Stimulated activated CD8-positive, alpha-beta memory T cell treated with anti-CD3 and anti-CD28 coated beads, Interleukin-7, amount 100 ng/mL, for 1 hour (primary cell): ENCODE measurements around the gene LACTBL1.
"Not testable (repeated sequence)": the region's sequence is repeated elsewhere in the genome, so short reads cannot be mapped to it uniquely, and the experiment has no call there.

Experiments
- DNase-seq, 2 donors: peaks; one replicate each; pipeline ENCODE4 v3.0.0-alpha.2; 2020; ENCODE audit warnings: low read depth in 2 of 2

The LACTBL1 gene, protein sequence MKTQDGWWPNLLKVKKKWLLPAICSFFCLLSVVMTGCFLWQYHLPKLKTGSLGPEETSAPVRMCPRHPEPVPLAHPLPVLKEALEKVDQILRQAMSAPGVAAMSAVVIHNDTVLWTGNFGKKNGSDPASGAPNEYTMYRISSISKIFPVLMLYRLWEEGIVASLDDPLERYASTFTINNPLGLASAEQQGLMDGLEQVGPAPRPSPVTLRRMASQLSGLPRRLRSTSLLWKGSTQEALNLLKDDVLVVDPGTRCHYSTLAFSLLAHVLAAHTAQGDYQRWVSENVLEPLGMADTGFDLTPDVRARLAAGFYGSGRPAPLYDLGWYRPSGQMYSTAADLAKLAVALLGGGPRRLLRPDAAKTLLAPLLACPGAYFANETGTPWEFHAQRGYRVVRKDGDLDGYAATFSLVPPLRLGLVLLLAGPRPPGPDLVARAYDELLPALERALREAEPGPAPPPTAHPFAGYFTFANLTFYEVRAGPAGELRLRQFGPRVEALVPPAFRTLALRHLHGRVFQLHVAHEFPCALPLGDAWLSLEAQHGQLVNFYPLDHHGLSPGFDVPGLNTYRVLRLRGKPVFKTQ

DNA sequence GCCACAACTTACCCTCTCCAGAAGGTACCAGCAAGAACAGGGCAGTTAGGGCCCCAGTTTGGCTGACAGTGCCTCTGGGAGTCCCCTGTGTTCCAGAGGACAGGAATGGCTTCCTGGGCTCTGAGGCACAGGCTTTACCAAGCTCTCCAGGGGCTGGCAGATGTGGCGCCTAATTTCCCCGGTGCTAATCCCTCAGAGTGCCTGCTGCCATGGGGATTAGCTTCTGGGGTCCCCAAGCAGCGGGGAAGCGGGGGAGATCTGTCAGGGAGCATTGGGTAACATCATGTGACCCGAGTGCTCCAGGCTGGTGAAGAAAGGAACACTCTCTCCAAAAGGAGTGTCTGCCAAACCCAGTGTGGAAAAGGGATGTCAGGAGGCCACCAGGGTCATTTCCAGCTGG is at the start of gene LACTBL1:
TSS of gene LACTBL1 (minus strand) at position 107 of the 400 bp plus-strand sequence. CDS start 550 bp downstream, outside the sequence.
- DNase-seq = no peak

DNA sequence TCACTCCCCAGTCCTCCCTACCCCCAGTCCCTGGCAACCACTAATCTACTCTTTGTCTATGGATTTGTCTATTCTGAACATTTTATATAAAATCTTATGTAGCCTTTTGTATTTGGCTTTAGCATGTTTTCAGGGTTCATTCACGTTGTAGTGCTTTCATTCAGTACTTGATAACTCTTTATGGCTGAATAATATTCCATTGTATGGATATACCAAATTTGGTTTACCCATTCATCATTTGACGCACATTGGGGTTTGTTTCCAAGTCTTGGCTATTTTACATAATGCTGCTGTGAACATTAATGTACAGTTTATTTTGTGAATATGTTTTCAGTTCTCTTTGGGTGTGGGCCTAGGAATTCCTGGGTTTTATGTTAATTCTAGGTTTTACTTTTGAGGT is 49.2 kb upstream of the LACTBL1 start:
- DNase-seq = no peak

- DNase-seq = no peak
Measured at GRCh38 chr1:23020706-23021405, 48.2 kb upstream of the LACTBL1 start.

- no peak for DNase-seq
Measured at GRCh38 chr1:23019863-23020625, 47.4 kb upstream of the LACTBL1 start.

DNA sequence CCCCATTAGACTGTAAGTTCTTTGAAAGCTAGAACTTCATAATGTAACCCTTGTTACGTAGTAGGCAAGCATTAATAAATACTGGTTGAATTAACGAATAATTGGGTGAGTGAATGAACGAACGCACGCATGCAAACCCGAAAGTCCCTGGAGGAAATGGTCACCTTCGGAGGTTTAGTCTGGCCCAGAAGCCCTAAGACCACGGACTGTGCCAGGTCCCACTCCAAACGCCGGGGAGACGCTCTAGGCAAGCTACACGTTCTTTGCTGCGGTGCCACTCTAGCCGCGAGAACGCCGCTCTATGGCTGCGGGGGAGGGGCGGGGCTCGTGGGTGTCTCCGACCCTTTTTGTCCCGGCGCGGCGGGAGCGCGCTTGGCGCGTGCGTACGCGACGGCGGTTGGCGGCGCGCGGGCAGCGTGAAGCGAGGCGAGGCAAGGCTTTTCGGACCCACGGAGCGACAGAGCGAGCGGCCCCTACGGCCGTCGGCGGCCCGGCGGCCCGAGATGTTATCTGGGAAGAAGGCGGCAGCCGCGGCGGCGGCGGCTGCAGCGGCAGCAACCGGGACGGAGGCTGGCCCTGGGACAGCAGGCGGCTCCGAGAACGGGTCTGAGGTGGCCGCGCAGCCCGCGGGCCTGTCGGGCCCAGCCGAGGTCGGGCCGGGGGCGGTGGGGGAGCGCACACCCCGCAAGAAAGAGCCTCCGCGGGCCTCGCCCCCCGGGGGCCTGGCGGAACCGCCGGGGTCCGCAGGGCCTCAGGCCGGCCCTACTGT is 46.6 kb upstream of the LACTBL1 start, which contains the start of gene KDM1A:
TSS of gene KDM1A (plus strand) at position 375 of the 769 bp plus-strand sequence. CDS start at position 504, 129 bp downstream.
- DNase-seq = peak; percentile 89 to 94

DNA sequence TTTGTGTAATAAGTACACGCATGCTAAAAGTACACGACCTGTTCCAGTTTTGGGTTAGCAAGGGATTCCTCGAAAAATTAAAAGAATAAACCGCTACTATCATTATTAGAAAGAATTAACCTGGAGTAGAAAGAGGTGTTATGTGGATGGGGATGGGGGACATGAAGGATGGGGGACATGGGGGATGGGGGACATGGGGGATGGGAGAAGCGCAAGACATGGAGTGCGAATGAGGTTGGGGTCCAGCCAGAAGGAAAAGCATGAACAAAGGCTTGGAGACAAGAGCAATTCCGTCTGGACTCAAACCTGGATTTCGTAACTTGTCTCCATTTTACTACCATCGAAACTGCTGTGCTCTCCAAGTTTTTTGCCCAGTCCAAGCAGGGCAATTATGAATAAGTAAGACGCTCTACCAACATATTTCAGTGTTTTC is 46.0 kb upstream of the LACTBL1 start:
- DNase-seq = no peak

DNA sequence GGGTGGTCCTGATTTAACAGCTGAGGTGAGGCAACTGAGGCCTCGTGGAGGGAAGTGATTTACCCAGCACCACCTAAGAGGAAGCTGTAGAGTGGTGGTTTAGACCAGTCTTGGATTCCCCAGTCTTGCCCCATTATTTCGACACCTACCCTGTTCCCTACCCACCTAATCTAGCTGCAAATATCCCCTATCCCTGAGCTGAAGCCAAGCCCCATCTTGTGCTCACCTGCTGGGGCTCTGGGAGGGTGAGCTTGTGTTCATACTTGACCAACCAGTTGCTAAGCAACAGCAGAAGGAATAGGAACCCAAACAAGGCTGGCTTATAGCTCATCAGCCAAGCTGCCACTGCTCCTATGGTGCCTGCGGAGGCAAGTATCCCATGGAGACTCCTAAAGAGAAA is 41.0 kb upstream of the LACTBL1 start:
- DNase-seq = no peak

GRCh38 chr1:23010025-23010424 is 37.4 kb upstream of the LACTBL1 start:
- DNase-seq = not testable (repeated sequence)

DNA sequence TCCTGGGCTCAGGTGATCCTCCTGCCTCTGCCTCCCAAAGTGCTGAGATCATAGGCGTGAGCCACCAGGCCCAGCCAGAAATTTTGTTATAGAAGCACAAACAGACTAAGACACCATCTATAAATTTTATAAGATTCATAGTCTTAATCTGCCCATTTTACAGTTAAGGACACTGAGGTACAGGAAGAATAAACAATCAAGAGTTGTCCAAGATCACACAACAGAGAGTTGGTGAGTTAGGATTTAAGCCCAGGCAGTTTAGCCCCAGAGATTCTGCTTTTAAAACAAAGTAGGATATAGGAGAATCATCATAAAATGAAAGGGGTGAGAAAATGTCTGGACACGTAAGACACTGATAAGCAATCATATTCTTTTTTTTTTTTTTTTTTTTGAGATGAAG is 36.2 kb upstream of the LACTBL1 start:
- DNase-seq = no peak

GRCh38 chr1:23007106-23007505 is 34.4 kb upstream of the LACTBL1 start:
- DNase-seq = no peak

GRCh38 chr1:23004769-23005168 is 32.1 kb upstream of the LACTBL1 start:
- DNase-seq = not testable (repeated sequence)

DNA sequence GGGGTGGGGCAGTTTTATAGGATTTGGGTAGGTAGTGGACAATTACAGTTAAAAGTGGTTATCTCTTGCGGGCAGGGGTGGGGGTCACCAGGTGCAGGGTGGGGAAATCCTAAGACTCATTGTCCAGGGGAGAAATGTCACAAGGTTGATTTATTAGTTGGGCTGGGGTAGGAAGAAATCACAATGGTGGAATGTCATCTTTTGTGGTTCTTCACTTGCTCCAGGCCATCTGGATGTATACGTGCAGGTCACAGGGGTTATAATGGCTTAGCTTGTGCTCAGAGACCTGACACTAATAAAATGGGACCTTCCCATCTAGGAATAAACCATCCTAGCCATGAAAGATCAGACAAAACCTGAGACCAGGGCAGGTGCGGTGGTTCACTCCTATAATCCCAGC is 31.4 kb upstream of the LACTBL1 start:
- no peak for DNase-seq

- not testable (repeated sequence) for DNase-seq
Measured at GRCh38 chr1:23002218-23002617, 29.6 kb upstream of the LACTBL1 start.

GRCh38 chr1:23000133-23000532 is 27.5 kb upstream of the LACTBL1 start:
- DNase-seq = not testable (repeated sequence)

- not testable (repeated sequence) for DNase-seq
Measured at GRCh38 chr1:22997528-22997927, 24.9 kb upstream of the LACTBL1 start.

DNA sequence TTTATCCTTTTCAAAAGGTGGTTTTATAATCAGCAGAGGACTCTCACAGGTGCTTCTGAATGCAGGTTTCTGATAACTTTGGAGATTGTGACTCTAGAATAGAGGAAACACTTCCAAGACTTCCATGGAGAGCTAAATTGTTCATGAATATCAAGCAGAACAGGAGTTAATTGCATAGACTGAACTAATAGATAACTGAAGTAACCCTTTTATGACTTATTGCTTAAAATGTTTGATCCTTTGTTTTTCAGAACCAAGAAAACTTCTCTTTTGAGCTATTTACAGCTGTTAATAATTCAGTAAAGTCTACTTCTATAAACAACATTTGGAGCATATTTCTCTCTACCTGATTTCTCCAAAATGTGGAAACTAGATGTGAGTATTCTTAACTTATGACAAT is 23.1 kb upstream of the LACTBL1 start:
- no peak for DNase-seq

GRCh38 chr1:22993220-22993795 is 20.6 kb upstream of the LACTBL1 start:
- not testable (repeated sequence) for DNase-seq

DNA sequence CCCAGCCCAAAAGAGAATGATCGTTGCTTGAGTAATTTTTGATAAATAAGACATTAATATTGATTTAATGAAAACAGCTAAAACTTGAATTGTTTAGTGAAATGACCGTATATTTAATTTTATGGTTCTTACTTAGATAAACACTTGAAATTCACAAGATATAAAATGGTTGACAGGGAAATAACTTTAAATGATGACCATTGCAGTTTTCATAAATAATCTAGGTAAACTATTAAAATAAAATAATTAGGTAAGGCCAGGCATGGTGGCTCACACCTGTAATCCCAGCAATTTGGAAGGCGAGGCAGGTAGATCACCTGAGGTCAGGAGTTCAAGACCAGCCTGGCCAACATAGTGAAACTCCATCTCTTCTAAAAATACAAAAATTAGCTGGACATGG is 19.7 kb upstream of the LACTBL1 start:
- not testable (repeated sequence) for DNase-seq

- DNase-seq = no peak
Measured at GRCh38 chr1:22983944-22984343, 11.3 kb upstream of the LACTBL1 start.

DNA sequence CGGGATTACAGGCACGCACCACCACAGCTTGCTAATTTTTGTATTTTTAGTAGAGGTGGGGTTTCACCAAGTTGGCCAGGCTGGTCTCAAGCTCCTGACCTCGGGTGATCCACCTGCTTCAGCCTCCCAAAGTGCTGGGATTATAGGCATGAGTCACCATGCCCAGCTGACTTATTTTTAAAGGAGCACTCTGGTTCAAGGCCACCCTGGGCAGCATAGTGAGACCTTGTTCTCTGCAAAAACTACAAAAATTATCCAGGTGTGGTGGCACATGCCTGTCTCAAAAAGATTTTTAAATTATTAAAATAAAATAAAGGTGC is 7.8 kb upstream of the LACTBL1 start:
- DNase-seq = not testable (repeated sequence)

- no peak for DNase-seq
Measured at GRCh38 chr1:22978299-22978698, 5.6 kb upstream of the LACTBL1 start.
